ENCODE measurements around the gene KRTAP10-3. TPM values are rescaled to one million over a fixed set of nuclear protein-coding genes. Genes with fewer than 3 reads are reported as not detected.

Gene KRTAP10-3
- total RNA-seq, 1 donor from 2014 or later = not detected

DNA sequence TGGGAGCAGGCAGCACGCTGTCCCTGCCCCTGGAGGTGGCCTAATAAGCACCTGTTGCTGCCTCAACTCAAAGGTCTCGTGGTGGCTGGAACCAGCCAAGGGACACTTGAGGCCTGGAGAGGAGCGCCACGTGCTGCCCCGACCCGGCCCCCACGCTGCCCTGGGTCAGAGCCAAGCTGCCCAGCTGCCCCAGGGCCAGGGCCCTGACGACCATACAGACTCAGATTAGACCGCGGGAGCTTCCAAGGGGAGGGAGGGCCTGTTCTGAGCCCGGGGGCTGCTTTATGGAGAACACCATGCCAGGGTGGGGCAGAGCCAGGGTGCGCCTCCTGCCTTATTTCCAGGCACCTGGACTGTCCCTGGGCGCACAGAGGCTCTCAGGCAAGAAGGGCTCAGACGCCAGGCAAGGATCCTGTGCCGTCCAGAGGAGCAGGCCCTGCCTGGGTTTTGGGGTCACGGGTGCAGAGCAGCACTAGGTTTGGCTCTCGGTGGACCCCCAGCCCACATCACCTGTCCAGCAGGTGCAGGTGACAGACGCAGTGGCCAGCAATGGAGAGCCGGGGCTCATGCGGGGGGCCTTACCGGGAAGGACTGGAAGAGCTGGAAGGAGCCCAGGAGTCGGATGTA, 37.2 kb downstream of the KRTAP10-3 start:
- FAIRE-seq (no peak), DNase-seq (ENCODE audit: low spot score in 2 of 2) (no peak)

DNA sequence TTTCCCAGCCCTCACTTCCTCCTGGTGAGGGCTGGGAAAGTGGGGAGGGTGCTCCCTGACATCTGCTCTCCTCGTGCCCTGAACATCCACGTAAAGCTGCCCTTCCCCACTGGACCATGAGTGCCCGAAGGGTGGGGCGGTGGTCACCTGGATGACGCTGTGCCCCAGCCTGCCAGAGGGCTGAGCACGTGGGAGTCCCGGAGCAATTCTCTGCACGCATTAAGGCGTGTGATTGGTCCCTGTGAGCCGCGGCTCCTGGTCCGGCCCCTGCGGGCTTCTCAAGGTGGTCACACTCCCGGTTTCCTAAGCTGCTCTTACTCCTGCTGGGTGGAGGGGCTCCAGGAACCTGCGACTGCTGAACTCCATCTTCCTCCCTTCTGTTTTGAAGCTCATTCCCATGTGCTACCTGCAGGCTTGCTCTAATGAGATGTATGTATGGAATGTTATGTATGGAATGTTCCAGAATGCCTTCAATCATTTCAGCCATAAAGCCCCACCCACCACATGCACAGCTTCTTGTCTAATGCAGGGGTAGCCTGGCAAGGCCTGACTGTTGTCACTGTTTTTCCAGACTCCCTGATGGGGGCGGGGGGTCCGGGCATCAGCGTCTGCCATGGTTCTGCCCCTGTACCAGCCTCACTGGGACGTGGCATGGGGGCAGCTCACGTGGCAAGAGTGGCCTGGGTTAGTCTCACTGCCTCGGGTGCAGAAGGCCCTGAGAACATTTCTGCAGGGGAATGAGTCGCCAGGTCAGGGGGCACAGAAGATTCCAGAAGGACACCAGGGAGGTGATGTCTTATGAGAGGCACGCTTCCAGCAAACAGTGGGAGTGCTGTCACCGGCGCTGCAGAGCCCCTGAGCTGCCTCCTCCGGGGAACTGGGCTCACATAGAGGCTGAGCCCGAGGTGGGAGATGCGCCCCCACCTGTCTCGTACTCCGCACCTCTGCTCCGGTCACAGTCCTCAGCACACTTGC, 38.0 kb downstream of the KRTAP10-3 start:
- no peak for DNase-seq (ENCODE audit: low spot score in 2 of 2)
- FAIRE-seq = no peak

DNA sequence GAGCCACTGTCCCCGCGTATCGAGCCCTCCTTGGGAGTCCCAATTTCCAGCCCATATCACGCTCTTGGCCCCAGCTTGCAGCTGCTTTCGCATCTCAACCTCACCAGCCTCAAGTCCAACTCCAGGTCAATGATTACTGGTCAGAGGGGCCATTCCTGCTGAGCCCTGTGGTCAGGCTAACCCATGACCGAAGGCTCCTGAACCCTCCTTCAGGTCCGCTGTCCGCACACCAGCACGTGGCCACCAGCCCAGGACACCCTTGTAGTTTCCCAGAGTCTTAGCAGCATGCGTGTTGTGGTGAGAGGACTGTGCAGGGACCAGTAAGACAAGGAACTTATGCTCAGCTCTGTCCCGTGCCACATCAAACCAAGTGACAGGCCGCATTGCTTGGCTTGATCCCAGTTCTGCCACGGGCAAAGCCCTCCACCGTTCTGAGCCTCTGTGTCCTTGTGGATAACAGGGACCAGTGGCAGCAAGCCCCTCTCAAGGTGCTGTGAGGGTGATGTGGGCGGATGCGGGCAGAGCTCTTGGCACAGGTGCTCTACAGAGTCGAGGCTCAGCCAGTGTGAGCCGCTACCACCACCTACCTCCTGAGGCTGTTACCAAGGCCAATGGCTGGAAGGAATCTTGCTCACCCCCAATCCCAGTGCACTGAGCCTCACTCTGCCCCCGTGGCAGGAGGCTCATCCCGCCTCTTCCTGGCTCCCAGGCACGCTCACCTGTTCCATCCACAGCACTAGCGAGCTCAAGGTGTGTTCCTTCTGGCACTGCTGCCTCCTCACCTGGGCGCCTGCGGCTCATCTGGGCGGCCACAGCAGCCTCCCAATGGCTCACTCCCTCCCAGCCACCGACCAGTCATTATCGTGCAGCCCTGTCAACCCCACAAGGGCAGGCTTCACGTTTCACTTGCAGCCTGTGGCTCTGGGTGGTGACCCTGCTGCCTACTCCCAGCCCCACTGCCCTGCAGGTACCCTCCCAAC, 39.0 kb downstream of the KRTAP10-3 start:
- DNase-seq (ENCODE audit: low spot score in 2 of 2) = no peak
- no peak for FAIRE-seq

DNA sequence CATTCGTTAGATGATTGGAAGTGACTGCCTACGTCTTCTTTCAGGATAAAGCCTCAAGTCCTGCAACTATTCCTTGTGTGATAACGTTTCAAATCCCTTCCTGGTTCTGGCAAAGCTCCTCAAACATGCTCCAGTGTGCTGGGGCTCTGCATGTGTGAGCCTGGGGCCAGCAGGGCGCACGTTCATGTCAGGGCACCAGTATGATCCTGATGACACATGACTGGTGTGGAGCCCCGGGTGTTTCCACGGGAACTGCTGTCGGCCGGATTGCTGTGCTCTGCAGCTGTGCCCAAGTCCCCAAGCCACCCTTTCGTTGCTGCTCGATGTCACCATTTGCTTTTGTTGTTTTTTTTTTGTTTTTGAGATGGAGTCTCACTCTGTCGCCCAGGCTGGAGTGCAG, 39.9 kb downstream of the KRTAP10-3 start:
- FAIRE-seq = no peak

DNA sequence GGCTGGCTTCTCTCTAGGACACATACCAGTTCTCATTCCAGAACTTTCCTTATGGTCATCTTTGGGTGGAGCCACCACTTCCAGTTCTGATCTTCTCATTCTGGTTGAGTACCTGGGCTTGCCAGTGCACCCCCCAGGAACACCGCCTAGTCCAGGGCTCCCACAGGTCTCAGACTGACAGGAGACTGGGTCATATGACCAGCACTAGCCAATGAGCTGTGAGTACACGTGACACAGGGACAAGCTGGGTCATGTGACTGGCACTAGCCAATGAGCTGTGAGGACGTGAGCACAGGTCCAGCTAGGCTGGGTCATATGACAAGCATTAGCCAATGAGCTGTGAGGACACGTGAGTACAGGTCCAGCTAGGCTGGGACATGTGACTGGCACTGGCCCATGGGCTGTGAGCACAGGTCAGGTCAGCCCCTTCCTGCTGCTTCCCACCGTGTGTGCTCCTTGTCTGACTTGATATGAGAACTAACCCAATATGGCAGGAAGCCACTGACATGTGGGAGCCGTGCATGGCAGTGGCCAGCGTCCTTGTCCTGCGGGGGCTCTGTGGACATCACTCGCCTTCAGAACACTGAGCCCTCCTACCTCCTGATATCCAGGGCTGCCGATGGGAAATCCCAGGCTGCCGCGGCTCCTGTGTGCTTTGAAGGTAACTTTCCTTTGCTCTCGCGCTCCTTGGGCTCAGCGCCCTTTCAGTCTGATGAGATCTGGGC, 41.3 kb downstream of the KRTAP10-3 start:
- FAIRE-seq (no peak), DNase-seq (ENCODE audit: low spot score in 2 of 2) (no peak)

More for the DNA sequence above, 39.9 kb downstream of the KRTAP10-3 start:
- no peak for DNase-seq (ENCODE audit: low spot score in 2 of 2)

DNA sequence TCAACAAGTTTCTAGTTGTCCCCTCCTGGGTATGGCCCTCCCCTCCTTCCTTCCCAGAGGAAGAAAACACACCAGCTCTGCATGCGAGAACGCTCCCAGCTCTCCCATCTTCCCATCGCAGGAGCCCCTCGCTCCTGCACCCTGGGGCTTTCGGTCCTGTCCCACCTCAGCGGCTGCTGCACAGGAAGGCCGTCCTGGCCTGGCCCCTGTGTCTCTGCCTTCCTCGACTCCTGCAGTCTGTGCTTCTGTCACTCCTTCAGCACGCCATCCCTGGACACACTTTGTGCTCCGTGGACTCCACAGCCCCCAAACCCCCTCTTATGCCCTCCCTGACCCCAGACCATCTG, 41.8 kb downstream of the KRTAP10-3 start:
- FAIRE-seq = no peak
- no peak for DNase-seq (ENCODE audit: low spot score in 2 of 2)

DNA sequence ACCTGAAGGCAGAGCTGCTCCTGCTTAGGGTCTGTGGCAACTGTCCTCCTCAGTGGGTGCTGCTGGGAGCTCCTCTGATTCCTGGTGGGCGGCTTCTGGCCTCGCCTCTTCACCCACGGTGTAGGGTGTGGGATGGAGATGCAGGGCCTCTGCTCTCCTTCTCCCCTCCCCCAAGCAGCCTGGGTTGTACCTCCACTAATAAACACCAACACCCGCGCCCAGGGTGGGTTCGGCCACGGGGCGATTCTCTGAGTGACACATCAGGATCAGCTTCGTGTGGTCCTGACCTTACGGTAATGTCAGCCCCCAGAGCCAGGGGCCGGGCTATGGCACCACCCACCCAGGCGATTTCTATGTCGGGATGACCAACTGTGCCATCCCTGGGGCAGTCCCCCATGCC, 42.3 kb downstream of the KRTAP10-3 start:
- no peak for DNase-seq (ENCODE audit: low spot score in 2 of 2)

DNA sequence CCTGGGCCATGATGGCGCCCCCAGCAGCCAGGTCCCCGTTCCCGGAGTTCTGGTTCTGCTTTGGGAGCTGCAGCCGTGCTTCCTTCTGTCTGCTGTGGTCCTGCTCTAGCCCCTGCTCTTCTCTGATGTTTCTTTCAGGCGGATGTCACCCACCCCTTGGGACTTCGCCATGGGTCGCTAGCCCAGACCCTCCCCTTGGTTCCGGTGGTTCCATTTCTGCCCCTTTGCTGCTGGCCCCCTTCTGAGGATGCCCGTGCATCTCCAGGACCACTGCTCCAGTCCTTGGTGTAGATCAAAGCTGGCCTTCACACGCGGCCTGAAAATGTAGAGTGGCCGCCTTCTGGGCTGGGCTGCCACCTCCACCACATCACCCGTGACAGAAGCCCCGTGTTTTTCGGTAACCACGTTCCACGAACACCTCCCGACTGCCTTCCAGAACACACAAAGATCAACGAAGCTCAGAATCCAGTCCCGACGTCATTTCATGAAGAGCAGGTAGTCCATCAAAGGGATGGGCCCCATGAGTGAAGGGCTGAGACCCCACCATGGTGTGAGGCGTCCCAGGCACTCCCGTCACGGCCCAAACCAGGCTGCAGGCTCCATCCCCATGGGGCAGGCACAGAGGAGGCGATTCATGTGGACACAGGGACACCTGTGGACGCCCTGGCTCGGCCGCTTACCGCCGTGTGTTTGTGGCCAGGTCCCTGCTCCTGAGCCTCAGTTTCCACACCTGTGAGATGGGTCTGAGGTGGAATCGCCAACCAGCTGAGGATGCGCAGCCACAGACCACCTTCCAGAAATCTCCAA, 43.0 kb downstream of the KRTAP10-3 start:
- no peak for FAIRE-seq

More for the DNA sequence above, 42.3 kb downstream of the KRTAP10-3 start:
- no peak for FAIRE-seq

DNA sequence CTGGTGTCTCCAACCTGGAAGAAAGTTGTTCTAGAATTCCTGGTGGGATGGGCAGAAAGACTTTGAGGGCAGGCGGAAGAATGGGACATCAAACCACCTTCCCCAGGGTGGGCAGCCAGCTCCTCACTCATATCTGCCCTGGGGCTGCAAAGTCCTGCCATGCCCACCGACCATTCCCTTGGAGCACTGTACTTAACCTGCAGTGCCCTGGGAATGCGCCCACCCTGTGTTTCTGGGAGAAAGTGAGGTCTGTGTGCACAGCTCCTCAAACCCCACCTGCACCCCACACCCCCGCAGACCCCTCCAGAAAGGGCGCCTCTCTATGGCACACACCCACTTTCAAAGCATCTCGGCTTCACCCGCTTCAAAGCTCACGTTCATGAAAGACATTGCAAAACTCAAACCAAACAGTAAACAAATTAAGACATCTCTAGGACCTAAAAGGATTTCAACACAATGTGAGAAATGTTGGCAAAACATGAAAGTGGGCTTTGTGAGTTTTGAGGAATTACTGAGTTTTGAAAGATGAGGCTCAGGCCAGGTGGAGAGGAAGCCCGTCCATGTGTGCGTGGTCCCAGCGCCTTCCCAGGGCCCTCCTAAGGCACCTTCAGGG, 43.7 kb downstream of the KRTAP10-3 start:
- FAIRE-seq (no peak), DNase-seq (ENCODE audit: low spot score in 2 of 2) (no peak)

More for the DNA sequence above, 43.0 kb downstream of the KRTAP10-3 start:
- no peak for DNase-seq (ENCODE audit: low spot score in 2 of 2)

DNA sequence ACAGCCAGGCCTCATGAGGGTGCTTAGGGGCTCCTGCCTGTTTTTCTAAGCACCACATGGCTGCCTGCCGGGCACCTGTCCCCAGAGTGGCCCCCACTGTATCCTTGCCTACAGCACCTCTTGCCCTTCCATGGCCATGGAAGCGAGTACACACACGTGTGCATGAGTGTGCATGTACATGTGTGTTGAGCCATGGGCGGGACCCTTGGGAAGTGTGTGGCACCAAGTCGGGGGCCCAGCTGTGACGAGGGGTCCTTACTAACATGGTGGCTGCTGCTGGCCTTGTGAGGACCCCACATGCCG, 44.4 kb downstream of the KRTAP10-3 start:
- no peak for FAIRE-seq

DNA sequence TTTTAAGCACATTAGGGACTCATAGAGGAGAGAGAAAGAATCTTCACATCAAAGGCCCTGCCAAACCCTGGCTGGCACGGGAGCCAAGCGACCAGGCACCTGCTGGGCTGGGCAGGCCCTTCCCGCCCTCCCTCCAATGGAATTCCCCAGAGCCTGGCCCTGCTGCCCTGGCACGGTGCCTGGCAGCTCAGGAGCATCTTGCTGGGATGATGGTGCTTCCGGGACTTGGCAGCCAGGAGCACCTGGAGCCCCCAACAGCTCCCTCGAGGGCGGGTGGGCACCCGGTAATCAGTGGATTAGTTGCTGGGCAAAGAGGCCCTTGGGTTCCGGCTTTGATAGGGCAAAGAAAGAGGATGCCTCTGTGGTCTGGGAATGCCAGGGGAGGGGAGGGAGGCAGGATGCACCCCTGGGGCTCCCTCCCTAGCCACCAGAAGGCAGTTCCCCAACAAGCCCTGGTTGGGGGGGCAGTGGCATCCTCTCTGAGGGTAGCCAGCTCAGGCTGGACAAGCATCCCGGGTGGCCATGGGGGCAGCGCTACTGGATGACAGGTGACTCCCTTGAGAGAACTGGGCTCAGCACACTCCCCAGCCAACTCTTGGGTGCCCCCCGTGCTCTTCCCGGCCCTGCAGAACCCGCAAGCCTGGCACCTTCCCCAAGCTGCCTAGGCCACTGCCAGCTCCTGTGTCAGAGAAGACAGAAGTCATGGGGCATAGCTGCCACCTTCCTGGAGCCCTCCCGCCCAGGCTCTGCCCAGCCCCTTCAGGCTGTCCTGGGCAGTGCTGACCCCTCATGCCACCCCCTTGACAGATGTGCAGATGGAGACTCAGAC, 45.0 kb downstream of the KRTAP10-3 start:
- DNase-seq (ENCODE audit: low spot score in 2 of 2) (no peak), FAIRE-seq (no peak)

More for the DNA sequence above, 44.4 kb downstream of the KRTAP10-3 start:
- no peak for DNase-seq (ENCODE audit: low spot score in 2 of 2)

DNA sequence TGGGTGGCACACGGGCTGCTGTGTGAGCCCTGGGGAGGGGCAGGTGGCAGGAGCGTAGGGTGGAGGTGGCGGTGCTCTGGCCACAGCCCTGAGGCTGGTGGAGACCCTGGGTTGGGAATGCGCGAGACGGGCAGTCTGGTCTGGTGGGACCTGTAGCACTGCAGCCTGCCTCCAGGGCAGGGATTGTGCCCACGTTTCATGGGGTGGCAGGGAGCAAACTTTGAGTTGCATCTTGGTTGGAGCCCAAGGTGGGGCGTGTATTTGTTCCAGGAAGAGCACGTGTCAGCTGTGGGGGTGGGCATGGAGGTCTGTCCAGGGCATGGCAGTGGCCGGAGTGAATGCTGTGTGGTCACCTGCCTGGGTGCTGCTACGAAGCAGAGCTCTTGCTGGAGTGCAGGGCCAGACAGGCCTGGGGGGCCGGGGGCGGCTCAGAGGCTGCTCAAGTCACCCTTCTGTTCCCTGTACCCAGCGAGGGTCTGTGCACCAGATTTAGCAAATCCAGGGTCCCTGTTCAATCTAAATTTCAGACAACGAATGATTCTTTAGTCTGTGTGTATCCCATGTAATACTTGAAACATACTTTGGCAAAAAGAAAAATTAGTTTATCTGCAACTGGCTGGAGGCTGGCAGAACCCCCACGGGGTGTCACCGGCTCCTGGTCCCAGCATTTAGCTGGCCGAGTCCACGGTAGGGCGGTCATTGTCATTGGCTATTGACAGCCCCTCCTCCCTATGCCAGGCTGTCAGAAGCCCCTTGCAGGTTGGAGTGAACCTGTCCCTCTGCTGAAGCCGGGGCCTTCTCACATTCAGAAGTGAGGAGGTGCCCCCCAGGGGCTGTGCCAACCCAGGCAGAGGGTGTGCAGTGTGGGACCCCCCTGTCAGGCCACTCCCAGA, 45.9 kb downstream of the KRTAP10-3 start:
- no peak for FAIRE-seq
- DNase-seq (ENCODE audit: low spot score in 2 of 2) = no peak

DNA sequence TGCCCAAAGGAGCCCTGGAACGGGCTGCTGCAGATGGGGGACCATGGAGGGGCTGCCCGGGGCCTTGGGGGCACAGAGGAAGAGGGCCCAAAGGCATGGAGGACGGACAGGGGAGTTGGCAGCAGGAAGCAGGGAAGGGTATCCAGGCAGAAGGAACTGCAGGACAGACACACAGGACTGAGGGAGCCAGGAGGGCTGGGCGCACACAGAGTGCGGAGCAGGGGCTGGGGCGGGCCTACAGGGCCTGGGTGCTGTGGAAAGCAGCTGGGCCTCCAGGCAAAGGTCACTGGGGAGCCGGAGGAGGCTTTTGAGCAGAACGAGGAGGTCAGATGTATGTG, 46.7 kb downstream of the KRTAP10-3 start:
- no peak for FAIRE-seq

DNA sequence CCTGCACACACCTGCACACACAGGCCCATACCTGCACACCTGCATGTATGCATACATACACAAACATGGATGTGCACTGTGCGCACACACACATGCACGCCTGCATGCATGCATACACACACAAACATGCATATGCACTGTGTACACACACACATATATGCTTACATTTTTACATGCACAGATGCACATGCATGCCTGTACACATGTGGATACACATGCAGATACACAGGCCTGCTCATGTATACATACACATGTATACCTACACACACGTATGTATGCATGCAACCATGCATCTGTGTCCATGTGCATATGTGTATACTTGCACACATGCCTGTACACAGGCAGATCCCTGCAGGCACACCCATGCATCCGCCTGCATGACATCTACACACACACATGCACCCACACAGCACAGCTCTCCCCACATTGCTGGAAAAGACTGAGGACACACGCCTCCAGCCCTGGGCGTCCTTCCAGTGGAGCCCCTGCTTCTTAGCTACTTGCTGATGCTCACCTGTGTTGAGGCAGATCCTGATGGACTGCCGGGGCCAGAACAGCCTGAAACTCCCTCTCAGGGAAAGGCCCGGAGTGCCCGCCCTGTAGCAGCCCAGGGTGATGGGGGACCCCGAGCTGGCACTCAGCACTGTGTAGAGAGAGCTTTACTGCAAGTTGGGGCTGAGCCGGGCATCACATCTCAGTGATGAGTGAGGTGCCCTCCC, 47.2 kb downstream of the KRTAP10-3 start:
- DNase-seq (ENCODE audit: low spot score in 2 of 2) (no peak), FAIRE-seq (no peak)

More for the DNA sequence above, 46.7 kb downstream of the KRTAP10-3 start:
- DNase-seq (ENCODE audit: low spot score in 2 of 2) = no peak

DNA sequence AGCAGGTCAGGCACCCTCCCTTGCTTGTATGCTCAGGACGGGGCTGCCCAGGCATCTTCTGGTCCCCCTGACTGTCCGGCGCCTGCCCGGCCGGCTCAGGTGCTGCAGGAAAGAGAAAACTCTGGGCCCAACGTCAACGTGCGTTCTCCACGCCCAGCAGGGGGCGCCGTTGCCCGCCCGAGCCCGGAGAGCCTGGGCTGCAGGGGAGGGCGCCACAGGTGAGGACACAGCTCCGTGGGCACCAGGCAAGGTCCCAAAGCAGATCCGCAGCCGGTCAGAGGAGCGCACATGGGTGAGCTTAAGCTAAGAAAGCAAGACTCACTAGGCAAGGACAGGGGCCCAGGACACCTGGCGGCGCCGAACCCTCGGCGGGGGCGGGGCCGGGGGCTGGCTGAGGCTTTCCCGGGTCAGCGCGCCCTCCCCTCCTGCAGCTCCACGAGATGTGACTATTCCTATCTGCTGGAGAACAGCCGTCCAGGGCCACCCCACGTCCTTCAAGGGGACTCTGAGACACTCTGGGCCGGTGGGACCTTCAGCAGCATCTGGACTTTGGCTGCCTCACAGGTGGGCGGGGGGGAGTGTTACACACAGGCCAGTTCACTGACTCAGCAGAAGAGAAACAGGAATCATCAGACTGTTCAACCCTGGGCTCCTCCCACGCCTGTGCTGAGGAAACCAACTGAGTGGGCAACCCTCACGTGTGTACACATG, 47.9 kb downstream of the KRTAP10-3 start:
- FAIRE-seq (no peak), DNase-seq (ENCODE audit: low spot score in 2 of 2) (peak; percentile 57 to 67)

DNA sequence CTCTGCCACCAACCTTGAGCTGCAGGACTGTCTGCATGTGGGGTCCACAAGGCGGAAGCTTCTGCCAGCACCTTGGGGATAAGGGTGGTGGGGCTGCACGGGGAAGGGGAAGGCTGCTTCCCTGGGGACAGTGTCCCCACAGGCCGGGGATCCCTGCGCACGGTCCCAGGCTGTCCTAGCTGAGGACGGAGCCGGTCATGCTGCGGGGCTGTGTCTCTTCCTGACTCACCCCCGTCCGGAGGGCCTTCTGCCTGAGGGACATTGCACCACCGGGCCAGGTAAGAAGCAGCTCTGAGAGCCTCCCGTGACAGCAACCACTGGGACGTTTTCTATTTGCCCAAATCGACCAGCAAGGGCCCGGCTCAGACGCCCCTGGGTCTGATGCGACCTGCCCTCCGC, 48.5 kb downstream of the KRTAP10-3 start:
- FAIRE-seq (no peak), DNase-seq (ENCODE audit: low spot score in 2 of 2) (no peak)

Measured in frontal cortex (tissue), 4 donors.